Mucosa of stomach (tissue), 1 donor: ENCODE data around the gene DBT.
"Not testable (repeated sequence)": the region's sequence is repeated elsewhere in the genome, so short reads cannot be mapped to it uniquely, and the experiment has no call there.

Experiments
- H3K27me3 ChIP-seq: one replicate; pipeline ENCODE4 v1.7.0; 2013; ENCODE audit warnings: mild to moderate bottlenecking, low read length; ENCODE audit not compliant: control insufficient read depth, insufficient read depth
- H3K36me3 ChIP-seq: one replicate; pipeline ENCODE4 v1.7.0; 2013; ENCODE audit warnings: low read length; ENCODE audit not compliant: control insufficient read depth, insufficient read depth
- H3K4me1 ChIP-seq: one replicate; pipeline ENCODE4 v1.7.0; 2013; ENCODE audit warnings: mild to moderate bottlenecking, low read length; ENCODE audit not compliant: control insufficient read depth, insufficient read depth
- H3K4me3 ChIP-seq: one replicate; pipeline ENCODE4 v1.7.0; 2013; ENCODE audit warnings: low read length
- H3K9ac ChIP-seq: one replicate; pipeline ENCODE4 v1.7.0; 2013; ENCODE audit warnings: mild to moderate bottlenecking, low read length, moderate library complexity
- H3K9me3 ChIP-seq: one replicate; pipeline ENCODE4 v1.7.0; 2013; ENCODE audit warnings: mild to moderate bottlenecking, low read length, moderate library complexity; ENCODE audit not compliant: control insufficient read depth
- donor health status: Pancreatic carcinoma.

The DBT gene

DNA sequence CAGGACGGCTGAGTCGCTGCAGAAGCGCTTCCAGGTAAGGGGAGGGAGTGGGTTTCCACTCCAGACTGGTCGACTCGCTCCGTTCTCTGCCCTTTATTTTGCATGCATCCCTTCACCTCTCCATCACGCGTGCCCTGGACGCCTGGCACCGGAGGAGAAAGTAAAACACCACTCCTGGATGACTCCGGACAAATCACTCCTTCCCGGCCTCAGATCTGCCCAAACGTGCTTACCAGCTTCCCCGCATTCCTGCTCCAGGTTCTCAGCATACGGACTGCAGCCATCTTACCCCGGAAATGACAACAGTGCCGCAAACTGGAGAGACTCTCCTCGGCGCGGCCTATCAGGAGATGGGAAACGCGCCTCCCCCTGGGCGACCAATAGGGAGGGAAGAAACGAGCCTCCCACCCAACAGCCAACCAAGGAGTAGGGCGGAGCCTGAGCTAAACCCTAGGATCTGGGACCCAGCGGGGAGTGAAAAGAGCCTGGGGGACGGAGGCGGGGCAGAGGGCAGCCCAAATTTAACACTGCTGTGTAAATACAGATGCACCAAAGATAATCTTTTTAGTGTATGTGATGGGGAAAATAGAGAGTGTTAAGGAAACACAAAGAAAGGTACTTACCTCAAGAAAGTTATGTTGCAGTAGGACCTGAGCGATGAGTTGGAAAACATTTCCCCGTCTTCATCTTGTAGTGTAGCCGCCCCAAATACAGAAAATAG is at the start of gene DBT:
Gene DBT (minus strand): TSS at position 298 of the 721 bp plus-strand sequence. CDS start 14 bp downstream, at position 284.
- Histone ChIP-seq H3K36me3 (no peaks in the 10 kb centered on the region), H3K27me3 (no peaks in the 10 kb centered on the region), H3K4me3 (peak within 1 kb of the TSS; percentile 84), H3K9me3 (no peaks in the 10 kb centered on the region), H3K4me1 (peaks cover 11% of the 10 kb centered on the region), H3K9ac (peak within 1 kb of the TSS; percentile 85)

DNA sequence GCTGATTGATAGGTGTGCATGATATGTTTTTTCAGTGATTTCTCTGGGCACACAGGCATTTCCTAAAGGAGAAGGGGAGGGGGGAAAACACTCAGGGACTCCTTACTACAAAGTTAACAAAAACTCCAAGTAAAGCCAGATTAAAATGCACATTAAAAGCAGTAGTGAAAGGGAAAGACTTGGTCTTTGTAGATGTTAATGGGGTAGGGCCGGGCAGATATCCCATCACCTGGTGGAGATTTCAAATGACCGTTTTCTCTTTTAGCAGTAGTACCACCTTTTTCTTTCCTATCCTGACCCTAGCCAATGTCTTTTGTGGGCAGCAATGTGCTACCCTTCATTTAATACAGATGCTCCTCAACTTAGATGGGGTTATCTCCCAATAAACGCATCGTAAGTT is 48.9 kb upstream of the DBT start:
- H3K27me3 ChIP-seq, result no peaks in the 10 kb centered on the region
- no peak overlapping the region for H3K4me3 ChIP-seq
- no peak overlapping the region for H3K9ac ChIP-seq
- H3K4me1 ChIP-seq, result no peaks in the 10 kb centered on the region
- no peaks in the 10 kb centered on the region for H3K36me3 ChIP-seq
- H3K9me3 ChIP-seq, result no peaks in the 10 kb centered on the region

DNA sequence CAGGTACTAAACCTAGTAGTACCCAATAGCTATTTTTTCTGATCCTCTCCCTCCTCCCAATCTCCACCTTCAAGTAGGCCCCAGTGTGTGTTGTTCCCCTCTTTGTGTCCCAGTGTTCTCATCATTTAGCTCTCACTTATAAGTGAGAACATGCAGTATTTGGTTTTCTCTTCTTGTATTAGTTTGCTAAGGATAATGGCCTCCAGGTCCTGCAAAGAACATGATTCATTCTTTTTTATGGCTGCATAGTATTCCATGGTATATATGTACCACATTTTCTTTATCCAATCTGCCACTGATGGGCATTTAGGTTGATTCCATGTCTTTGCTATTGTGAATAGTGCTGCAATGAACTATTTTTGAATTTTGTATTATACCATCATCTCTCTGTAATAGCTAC is 47.4 kb upstream of the DBT start:
- not testable (repeated sequence) for H3K9ac ChIP-seq, H3K36me3 ChIP-seq, H3K9me3 ChIP-seq, H3K4me1 ChIP-seq, H3K27me3 ChIP-seq, H3K4me3 ChIP-seq

DNA sequence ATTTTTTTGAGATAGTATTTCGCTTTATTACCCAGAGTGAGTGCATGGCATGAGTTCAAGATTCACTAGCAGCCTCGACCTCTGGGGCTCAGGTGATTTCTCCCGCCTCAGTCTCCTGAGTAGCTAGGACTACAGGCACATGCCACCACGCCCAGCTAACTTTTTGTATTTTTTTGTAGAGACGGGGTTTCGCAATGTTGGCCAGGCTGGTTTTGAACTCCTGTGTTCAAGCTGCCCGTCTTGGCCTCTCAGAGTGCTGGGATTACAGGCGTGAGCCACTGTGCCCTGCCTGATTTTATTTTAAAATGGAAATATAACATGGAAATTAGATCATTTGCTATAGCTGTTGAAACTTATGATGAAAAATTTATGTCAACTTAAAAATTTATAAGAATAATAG is 46.5 kb upstream of the DBT start:
- Histone ChIP-seq H3K4me3 (no peak overlapping the region), H3K9me3 (no peaks in the 10 kb centered on the region), H3K27me3 (no peaks in the 10 kb centered on the region), H3K36me3 (no peaks in the 10 kb centered on the region), H3K4me1 (no peaks in the 10 kb centered on the region), H3K9ac (no peak overlapping the region)

DNA sequence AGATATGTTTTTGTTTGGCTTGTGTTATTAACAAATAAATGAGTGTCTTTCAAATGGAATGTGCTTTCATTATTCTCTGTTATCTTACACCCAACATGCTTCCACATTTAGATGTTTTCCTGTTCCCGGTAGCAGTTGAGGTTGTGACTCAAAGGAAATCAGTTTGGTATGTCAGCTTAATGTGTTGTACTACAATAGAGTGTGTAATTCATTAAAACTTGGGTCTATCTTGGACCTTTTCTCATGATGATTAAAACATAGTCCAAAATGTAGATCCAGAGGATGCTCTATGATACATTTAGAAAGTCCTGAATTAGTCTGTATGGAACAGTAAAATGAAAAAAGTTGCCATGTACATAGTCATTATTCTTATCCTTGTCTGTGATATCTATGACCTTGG is 43.1 kb upstream of the DBT start:
- H3K9ac ChIP-seq, result no peak overlapping the region
- H3K9me3 ChIP-seq, result no peaks in the 10 kb centered on the region
- H3K36me3 ChIP-seq, result no peaks in the 10 kb centered on the region
- no peaks in the 10 kb centered on the region for H3K27me3 ChIP-seq
- H3K4me3 ChIP-seq, result no peak overlapping the region
- H3K4me1 ChIP-seq, result no peaks in the 10 kb centered on the region

DNA sequence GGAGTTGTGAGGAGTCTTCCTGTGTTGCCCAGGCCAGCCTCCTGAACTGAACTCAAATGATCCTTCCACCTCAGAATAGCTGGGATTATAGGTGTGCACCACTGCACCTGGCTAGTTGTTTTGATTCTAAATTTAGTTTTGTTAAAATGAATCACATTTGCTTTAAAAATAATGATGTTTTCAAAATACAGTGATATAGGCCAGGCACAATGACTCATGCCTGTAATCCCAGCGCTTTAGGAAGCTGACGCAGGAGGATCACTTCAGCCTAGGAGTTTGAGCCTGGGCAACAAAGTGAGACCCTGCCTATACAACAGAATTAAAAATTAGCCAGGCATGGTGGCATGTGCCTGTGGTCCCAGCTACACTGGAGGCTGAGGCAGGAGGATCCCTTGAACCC is 40.7 kb upstream of the DBT start:
- no peak overlapping the region for H3K4me3 ChIP-seq
- no peaks in the 10 kb centered on the region for H3K27me3 ChIP-seq
- H3K9ac ChIP-seq, result no peak overlapping the region
- H3K9me3 ChIP-seq, result no peaks in the 10 kb centered on the region
- H3K4me1 ChIP-seq, result no peaks in the 10 kb centered on the region
- H3K36me3 ChIP-seq, result no peaks in the 10 kb centered on the region

DNA sequence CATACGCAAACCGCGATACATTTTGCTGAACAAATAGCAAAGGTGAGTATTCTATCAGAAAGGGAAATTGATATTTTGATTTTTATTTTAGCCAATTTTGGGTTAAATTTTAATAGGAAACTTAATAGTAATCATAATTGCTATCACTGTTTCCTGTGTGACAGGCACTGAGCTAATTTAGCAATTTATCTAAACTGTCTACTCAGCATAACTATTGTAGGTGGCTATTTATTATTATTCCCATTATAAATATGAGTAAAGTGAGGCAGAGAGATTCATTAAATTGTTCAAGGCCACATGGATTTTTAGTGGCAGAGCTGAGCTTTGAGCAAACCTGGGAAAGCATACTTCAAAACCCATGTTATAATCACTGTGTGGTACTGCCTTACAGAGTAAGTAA is 37.5 kb upstream of the DBT start:
- Histone ChIP-seq H3K4me1 (no peaks in the 10 kb centered on the region), H3K4me3 (no peak overlapping the region), H3K27me3 (no peaks in the 10 kb centered on the region), H3K36me3 (no peaks in the 10 kb centered on the region), H3K9ac (no peak overlapping the region), H3K9me3 (no peaks in the 10 kb centered on the region)

DNA sequence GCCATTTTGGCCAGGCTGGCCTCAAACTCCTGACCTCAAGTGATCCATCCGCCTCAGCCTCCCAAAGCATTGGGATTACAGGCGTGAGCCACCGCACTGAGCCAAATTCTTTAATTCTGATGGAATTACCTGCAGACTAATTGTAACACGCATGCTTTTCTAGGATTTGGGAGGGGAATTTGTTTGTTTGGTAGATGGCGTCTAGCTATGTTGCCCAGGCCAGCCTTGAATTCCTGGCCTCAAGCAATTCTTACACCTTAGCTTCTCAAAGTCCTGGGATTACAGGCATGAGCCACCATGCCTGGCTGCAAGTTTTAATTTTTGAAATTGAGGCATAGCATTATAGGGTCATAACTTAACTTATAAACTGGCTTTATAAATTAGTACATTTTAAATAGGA is 35.0 kb upstream of the DBT start:
- H3K4me3 ChIP-seq, result no peak overlapping the region
- H3K36me3 ChIP-seq, result no peaks in the 10 kb centered on the region
- no peaks in the 10 kb centered on the region for H3K27me3 ChIP-seq
- no peak overlapping the region for H3K9ac ChIP-seq
- H3K4me1 ChIP-seq, result no peaks in the 10 kb centered on the region
- no peaks in the 10 kb centered on the region for H3K9me3 ChIP-seq

DNA sequence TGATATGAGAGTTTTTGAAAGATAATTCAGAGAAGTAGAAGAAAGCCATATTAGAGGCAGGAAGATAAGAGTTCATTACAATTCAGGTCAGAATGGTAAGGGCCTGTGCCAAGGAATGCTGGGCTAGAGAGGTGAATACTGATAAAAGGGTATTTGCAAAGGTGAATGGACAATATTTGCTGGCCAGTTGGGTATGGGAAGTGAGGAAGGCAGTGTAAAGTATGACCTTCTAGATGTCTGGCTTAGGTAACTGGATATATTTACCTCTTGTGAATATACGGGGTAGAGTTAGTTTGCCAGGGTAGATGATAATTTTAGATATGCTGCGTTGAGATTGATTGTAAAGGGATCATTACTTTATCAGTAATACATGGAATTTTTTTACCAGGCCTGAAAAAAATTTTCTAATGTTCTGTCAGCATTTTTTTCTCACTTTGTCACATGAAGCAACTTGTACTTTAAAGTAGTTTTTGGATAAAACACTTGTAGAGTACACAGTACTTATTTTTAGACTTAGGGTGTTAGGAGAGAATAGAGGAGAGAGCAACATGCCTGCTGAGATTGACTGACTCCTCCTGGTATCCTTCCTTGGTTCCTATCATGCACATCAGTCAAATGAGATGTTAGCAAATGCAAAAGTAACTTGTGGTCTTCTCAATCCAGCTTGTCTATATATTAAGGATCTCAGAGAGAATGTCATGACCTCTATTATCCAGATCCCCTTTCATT is 30.5 kb upstream of the DBT start:
- H3K9ac ChIP-seq, result no peak overlapping the region
- H3K36me3 ChIP-seq, result no peaks in the 10 kb centered on the region

DNA sequence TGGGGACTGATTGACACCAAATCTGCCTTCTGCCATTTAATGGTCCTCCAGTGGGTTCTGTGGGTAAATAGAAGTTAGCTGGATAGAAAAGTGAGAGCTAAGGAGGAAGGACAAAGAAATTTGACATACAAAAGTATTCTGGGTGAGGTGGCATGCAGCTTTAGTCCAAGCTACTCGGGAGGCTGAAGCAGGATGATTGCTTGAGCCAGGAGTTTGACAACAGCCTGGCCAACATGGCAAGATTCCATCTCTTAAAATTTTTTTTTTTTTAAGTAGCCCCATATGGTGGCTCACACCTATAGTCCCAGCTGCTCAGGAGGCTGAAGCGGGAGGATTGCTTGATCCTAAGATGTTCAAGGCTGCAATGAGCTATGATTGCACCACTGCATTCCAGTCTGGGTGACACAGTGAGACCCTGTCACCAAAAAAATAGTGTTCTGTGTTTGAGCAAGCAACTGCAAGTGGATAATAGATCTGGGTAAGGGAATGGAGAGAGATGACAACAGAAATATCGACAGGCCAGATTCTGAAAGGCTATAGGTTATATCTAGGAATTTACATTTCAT is 29.8 kb upstream of the DBT start:
- no peaks in the 10 kb centered on the region for H3K4me1 ChIP-seq
- H3K9me3 ChIP-seq, result no peaks in the 10 kb centered on the region
- H3K27me3 ChIP-seq, result no peaks in the 10 kb centered on the region
- H3K36me3 ChIP-seq, result no peaks in the 10 kb centered on the region
- H3K9ac ChIP-seq, result no peak overlapping the region
- no peak overlapping the region for H3K4me3 ChIP-seq

More for the DNA sequence above, 30.5 kb upstream of the DBT start:
- H3K9me3 ChIP-seq, result no peaks in the 10 kb centered on the region
- no peaks in the 10 kb centered on the region for H3K27me3 ChIP-seq
- no peak overlapping the region for H3K4me3 ChIP-seq
- H3K4me1 ChIP-seq, result no peaks in the 10 kb centered on the region

DNA sequence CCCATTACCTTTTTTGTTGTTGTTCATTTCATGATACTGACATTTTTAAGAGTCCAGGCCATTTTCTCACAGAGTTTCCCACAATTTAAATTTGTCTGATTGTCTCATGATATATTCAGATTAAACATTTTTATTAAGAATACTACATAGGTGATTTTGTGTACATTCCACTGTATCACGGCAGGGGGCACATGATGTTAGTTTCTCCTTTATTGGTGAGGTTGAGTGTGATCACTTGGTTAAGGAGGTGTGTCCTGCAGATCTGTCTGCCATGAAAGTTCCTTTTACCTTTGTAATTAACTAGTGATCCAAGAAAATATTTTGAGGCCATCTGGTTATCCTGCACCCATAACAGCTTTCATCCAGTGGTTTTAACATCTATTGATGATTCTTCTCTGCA is 28.2 kb upstream of the DBT start:
- Histone ChIP-seq H3K4me3 (no peak overlapping the region), H3K27me3 (no peaks in the 10 kb centered on the region), H3K36me3 (no peaks in the 10 kb centered on the region), H3K9me3 (no peaks in the 10 kb centered on the region), H3K4me1 (no peaks in the 10 kb centered on the region), H3K9ac (no peak overlapping the region)

DNA sequence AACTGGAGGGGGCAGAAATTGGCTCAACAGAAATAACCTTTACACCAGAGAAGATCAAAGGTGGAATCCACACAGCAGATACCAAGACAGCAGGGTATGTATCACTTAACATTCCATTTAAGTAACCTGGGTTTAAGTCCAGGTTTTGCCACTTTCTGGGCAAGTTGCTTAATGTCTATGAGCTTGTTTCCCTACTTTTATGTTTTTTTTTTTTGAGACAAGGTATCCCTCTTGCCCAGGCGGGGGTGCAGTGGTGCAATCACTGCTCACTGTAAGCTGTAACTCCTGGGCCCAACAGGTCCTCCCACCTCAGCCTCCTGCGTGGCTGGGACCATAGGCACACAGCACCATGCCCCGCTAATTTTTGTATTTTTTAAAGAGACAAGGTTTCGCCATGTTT is 18.6 kb upstream of the DBT start:
- Histone ChIP-seq H3K4me1 (peaks cover 9% of the 10 kb centered on the region), H3K4me3 (no peak overlapping the region), H3K36me3 (peaks cover 6% of the 10 kb centered on the region), H3K9ac (no peak overlapping the region), H3K27me3 (no peaks in the 10 kb centered on the region), H3K9me3 (no peaks in the 10 kb centered on the region)
